Sigmoid colon (tissue), 4 donors: Measurements from ENCODE around the gene SMIM28.

Source experiments
- CTCF ChIP-seq, 4 experiments: fragments of 450-650 bp in 3 of 4; fragments of 200-600 bp in 1 of 4; IDR thresholded peaks; one replicate each; pipeline ENCODE4 v1.5.1; 2016 to 2019; ENCODE audit warnings: antibody characterized with exemption in 4 of 4, mild to moderate bottlenecking in 3 of 4, moderate library complexity in 2 of 4
- EP300 ChIP-seq, 4 donors: sonication (generic); formaldehyde crosslinking; IDR thresholded peaks; one replicate each; pipeline ENCODE4 v1.6.1; 2017; ENCODE audit warnings: antibody characterized with exemption in 4 of 4
- POLR2A ChIP-seq, 2 donors: fragments of 450-650 bp; IDR thresholded peaks; one replicate each; pipeline ENCODE4 v1.6.1; 2016; ENCODE audit warnings: antibody characterized with exemption in 2 of 2, mild to moderate bottlenecking in 2 of 2, moderate library complexity in 2 of 2
- POLR2AphosphoS5 ChIP-seq, 4 donors: sonication (generic); formaldehyde crosslinking; IDR thresholded peaks; one replicate each; pipeline ENCODE4 v1.6.1; 2017; ENCODE audit warnings: antibody characterized with exemption in 4 of 4

DNA sequence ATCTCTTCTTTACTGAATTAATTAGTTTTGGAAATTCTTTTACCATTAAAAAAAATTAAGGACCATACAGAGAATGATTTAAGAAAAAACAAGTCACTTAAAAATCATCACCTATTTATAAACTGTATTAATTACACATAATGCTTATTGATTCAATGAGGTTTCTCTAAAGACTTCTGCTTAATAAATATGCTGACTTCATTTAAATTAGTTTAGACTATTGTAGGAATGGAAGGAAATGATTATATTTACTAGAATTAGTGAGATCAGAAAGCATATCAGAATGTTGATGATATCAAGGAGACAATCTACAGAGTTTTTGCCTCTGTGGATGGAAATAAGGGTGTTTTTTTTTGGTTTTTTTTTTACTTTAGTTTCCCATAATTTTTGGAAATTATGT is 34.6 kb upstream of the SMIM28 start:
- TF ChIP-seq CTCF (IDR thresholded peaks at IDR 0.05) (no peak), POLR2A (IDR thresholded peaks at IDR 0.05) (no peak), EP300 (IDR thresholded peaks at IDR 0.05) (no peak), POLR2AphosphoS5 (IDR thresholded peaks at IDR 0.05) (no peak)
